ENCODE data around the gene CLIP2.

CLIP2 gene

DNA sequence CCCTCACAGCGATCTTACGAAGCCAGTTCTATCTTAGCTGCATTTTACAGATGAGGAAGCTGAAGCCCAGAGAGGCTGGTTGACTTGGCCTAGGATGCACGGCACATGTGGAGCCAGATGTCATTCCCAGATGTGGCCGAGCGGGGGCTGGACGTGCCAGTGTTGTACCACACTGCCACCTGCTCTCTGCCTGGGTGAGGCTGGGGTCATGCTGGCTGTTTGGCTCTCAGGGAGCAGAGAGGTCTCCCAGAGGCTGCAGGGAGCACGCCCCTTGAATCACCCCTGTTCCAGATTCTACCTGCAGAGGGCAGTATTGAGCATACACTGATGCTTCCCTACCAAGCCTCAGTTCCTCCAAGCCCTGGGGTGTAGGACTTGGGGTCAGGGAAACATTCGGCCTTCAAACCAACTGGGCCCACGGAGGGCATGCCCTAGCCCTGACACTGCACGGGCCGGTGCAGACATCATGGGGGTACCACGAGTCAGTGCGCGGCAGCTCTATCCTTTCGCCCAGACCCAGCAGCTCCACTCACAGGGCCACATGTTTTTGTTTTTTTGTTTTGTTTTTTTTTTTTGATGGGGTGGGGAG is 160.7 kb downstream of the CLIP2 start:
- peak; percentile 83 for DNase-seq

DNA sequence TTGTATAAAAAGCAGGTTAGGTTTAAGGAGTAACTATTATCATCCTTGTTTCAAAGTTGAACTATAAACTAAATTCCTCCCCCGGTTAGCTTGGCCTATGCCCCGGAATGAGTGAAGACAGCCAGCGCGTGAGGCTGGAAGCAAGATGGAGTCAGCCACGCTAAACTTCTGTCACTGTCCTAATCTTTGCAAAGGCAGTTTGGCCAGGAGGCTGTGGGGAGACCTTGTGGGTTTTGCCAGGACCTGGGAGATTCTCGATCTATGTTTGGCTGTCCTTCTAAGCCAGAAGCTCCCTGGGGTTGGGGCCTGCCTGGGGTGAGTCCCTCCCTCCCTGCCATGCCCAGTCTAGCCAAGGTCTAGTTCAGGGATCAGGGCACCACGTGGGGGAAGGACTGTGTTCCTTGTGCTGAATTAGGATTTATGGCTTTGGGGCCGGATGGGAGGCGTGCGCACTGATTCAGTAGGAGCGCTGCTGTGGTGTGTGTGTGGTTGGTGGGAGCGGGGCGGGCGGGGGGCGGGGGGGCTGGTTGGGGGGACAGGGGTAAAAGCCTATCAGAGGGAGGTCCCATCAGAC is 163.6 kb downstream of the CLIP2 start:
- DNase-seq, result peak; percentile 89

DNA sequence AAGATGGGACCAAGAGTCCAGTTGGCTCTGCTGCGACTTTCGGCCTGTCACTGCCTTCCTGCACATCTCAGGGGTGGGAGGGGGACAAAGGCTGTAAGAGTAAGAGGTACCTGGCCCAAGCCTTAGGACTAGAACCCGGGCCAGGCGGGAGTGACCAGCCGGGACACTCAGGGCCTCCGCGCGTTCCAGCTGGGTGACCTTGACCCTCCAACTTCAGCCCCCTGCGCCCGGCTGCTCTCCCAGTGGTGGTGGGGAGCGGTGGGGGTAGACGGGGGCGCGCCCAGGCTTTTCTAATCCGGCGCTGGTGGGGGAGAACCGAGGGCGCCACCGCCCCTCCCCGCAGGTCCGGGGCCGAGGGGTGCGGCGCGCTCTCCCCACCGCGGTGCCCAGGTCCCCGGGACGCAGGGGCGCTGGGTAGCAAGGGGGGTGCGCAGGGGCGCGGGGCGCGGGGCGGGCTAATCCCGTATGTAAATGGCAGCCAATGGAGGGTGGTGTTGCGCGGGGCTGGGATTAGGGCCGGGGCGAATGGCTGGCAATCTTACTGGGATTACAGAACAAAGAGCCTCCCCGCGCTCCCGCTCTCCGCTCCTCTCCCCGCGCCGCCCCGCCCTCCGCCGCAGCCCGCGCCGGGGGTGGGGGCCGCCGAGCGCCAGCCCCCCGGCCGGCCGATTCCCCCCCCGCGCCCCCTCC is 164.3 kb downstream of the CLIP2 start, which contains the start of gene GTF2IRD1:
GTF2IRD1 (plus strand) TSS at position 585 of the 690 bp plus-strand sequence. CDS start 54,175 bp downstream, outside the sequence.
- DNase-seq, result peak; percentile 96

DNA sequence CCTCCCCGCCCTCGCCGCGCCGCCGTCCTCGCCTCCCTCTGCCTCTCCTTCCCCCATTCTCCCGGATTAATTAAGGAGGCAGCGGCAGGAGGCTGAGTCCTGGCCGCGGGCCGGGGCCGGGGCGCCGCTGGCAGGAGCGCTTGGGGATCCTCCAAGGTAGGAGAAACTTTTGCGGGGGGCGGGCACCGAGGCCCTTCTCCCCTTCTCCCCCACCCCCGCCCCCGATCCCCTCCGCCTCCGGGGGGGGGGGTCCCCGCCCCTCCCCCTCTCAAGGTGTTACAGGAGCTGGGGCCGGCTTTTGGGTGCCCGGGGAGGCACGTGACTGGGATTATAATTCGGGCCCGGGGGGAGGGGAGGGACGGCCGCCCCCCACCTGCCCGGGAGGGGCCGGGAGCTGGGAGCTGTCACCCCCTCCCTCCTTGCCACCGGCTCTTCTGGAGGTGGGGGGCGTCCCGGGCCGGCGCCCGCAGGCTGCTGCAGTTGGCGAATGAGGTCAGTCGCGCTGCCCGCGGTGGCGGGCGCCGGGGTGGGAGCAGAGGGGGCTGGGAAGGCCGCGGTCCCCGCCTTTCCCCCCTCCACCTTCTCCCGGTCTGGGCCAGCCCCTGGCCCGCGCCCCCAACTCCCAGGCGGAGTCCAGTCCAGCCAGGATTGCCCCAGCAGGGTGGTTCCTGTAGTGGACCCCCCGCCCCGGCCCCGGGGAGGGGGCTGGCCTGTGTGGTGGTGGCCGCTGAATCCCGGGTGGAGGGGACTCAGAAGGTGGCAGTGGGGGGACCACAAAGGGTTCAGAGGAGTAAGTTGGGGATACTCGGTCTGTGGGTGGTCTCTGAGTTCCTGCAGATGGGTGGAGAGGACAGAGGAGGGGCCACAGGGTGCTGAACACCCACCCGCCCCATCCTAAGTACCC is 165.1 kb downstream of the CLIP2 start:
- DNase-seq, result peak; percentile 78

DNA sequence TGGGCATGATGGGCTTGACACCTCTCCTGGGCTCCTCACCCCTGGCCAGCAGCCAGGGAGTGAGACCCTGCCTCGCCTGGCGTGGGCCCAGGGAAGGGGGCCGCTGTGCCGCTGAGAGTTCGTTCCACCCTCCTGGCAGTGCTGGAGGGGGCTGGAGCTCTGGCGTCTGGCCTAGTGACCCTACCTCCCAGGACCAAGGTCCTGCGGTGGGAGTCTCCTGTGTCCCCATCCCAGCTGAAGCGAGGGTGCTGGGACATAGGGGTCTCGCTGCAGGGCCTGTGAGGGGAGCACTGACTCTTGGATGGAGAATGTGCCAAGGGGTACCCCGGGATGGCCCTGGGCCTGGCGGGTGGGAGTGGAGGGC is 165.7 kb downstream of the CLIP2 start:
- DNase-seq, result no peak

DNA sequence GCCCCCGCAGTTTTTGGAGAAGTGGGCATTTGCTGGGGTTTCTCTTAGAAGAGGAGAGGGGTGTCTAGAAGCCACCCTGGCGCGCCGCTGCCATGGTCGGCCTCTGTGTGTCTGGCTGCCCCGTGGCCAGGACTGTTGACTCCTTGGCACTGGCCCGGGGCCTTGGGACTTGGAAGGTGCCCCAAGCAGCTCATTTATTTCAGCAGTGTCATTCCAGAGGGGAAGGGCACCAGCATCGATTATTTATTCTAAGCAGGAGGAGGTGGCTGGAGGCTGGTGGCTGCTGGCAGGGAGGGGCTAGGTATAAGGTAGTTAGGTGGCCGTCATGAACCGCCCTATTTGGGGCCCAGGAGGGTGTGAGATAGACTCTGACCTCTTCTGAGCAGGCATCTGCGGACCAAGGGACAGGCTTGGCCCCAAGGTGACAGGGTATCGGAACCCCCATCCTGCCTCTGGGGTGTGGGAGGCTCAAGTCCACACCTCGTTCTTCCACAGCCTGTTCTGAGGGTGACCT is 166.1 kb downstream of the CLIP2 start:
- peak; percentile 19 for DNase-seq

Data from NCI-H82 (cell line).